Smooth muscle cell (in vitro differentiated cells): ENCODE measurements around the gene POGLUT2. TPM values are rescaled to one million over a fixed set of nuclear protein-coding genes. Genes with fewer than 3 reads are reported as not detected.

Experiments
- DNase-seq: peaks from one replicate; lab custom pipeline; 2025; ENCODE audit not compliant: unreplicated experiment; lab: John Stamatoyannopoulos, UW
- H2AFZ ChIP-seq: fragments of 200-600 bp; sonication (generic); 2 replicates; pipeline ENCODE4 v1.6.0; 2016; ENCODE audit warnings: antibody characterized with exemption, low read depth, mild to moderate bottlenecking
- H3F3A ChIP-seq: fragments of 200-600 bp; sonication (generic); 2 replicates; pipeline ENCODE4 v1.6.0; 2017; ENCODE audit warnings: antibody characterized with exemption, low read depth
- H3K27ac ChIP-seq: fragments of 200-600 bp; sonication (generic); 2 replicates; pipeline ENCODE4 v1.5.1; 2016; ENCODE audit warnings: low read depth, mild to moderate bottlenecking
- H3K27me3 ChIP-seq: fragments of 200-600 bp; sonication (generic); 2 replicates; pipeline ENCODE4 v1.6.1; 2016; ENCODE audit warnings: low read depth, mild to moderate bottlenecking
- H3K36me3 ChIP-seq: fragments of 200-600 bp; sonication (generic); 2 replicates; pipeline ENCODE4 v1.5.1; 2016; ENCODE audit warnings: low read depth
- H3K4me1 ChIP-seq: fragments of 200-600 bp; sonication (generic); 2 replicates; pipeline ENCODE4 v1.5.1; 2016; ENCODE audit warnings: low read depth
- H3K4me2 ChIP-seq: fragments of 200-600 bp; sonication (generic); 2 replicates; pipeline ENCODE4 v1.6.0; 2016; ENCODE audit warnings: mild to moderate bottlenecking
- H3K4me3 ChIP-seq: fragments of 200-600 bp; sonication (generic); 2 replicates; pipeline ENCODE4 v1.5.1; 2016; ENCODE audit warnings: mild to moderate bottlenecking
- H3K79me2 ChIP-seq: fragments of 200-600 bp; sonication (generic); 2 replicates; pipeline ENCODE4 v1.6.0; 2016; ENCODE audit warnings: low read depth, mild to moderate bottlenecking
- H3K9ac ChIP-seq: fragments of 200-600 bp; sonication (generic); 2 replicates; pipeline ENCODE4 v1.6.0; 2016; ENCODE audit warnings: low read depth
- H3K9me3 ChIP-seq: fragments of 200-600 bp; sonication (generic); replicated peaks from 2 replicates; pipeline ENCODE4 v1.5.1; 2016; ENCODE audit warnings: low read depth
- H4K20me1 ChIP-seq: fragments of 200-600 bp; sonication (generic); 2 replicates; pipeline ENCODE4 v1.6.0; 2016; ENCODE audit warnings: low read depth
- CTCF ChIP-seq: fragments of 200-600 bp; sonication (generic); IDR thresholded peaks from 2 replicates; pipeline ENCODE4 v1.5.1; 2017; ENCODE audit warnings: borderline replicate concordance, mild to moderate bottlenecking, antibody characterized with exemption; ENCODE audit not compliant: insufficient read depth, poor library complexity, severe bottlenecking
- WGBS: methylation state at CpG from one replicate; pipeline ENCODE4 v1.1.7; 2016; ENCODE audit warnings: low lambda C conversion rate; 5-methylcytosine and 5-hydroxymethylcytosine counted together
- polyA plus RNA-seq: library from polyadenylated mRNA; unstranded; fragments of >200 nt; fragmentation: Nextera tagmentation; extraction: Ambion mirVana; gene quantifications from 2 replicates; pipeline ENCODE4 v1.2.1, GENCODE V29; 2016
- total RNA-seq: library from RNA; depleted of rRNA; stranded (reverse); fragments of >200 nt; gene quantifications from 2 replicates; pipeline ENCODE4 v1.2.3, GENCODE V29; 2014

Gene POGLUT2
- total and polyA plus RNA-seq, 2 experiments from 2014 or later = 34.5 to 41.7 TPM

- Histone ChIP-seq H3K27ac (no peak overlapping the region), H3K4me3 (no peak overlapping the region), H3K9me3 (no peaks in the 10 kb centered on the region), H3K9ac (no peak overlapping the region), H3K27me3 (no peaks in the 10 kb centered on the region), H3K79me2 (peaks cover 11% of the 10 kb centered on the region), H3K36me3 (no peaks in the 10 kb centered on the region), H2AFZ (no peak overlapping the region), H4K20me1 (no peaks in the 10 kb centered on the region), H3K4me1 (peaks cover 10% of the 10 kb centered on the region), H3K4me2 (no peak overlapping the region), H3F3A (no peaks in the 10 kb centered on the region)
- TF ChIP-seq CTCF = no peak
- WGBS = 94% methylated on average over 16 of the region's 16 CpGs
- no peak for DNase-seq
Measured at GRCh38 chr13:102772042-102772425, 26.7 kb downstream of the POGLUT2 start.

- H3K4me1 ChIP-seq = peaks cover 10% of the 10 kb centered on the region
- H3K27me3 ChIP-seq = no peaks in the 10 kb centered on the region
- DNase-seq = no peak
- H2AFZ ChIP-seq = no peak overlapping the region
- no peak for TF ChIP-seq CTCF
- peaks cover 11% of the 10 kb centered on the region for H3K79me2 ChIP-seq
- H4K20me1 ChIP-seq = no peaks in the 10 kb centered on the region
- no peaks in the 10 kb centered on the region for H3F3A ChIP-seq
- no peaks in the 10 kb centered on the region for H3K36me3 ChIP-seq
- 94% methylated on average over 6 of the region's 6 CpGs for WGBS
- no peak overlapping the region for H3K9ac ChIP-seq
- H3K9me3 ChIP-seq = no peaks in the 10 kb centered on the region
- no peak overlapping the region for H3K4me2 ChIP-seq
- no peak overlapping the region for H3K4me3 ChIP-seq
- H3K27ac ChIP-seq = no peak overlapping the region
Measured at GRCh38 chr13:102771298-102772041, 27.3 kb downstream of the POGLUT2 start.

- peaks cover 11% of the 10 kb centered on the region for H3K79me2 ChIP-seq
- DNase-seq = no peak
- no peaks in the 10 kb centered on the region for H3K9me3 ChIP-seq
- H3K9ac ChIP-seq = no peak overlapping the region
- no peak overlapping the region for H3K27ac ChIP-seq
- no peaks in the 10 kb centered on the region for H4K20me1 ChIP-seq
- 90% methylated on average over 2 of the region's 2 CpGs for WGBS
- no peak overlapping the region for H2AFZ ChIP-seq
- no peaks in the 10 kb centered on the region for H3F3A ChIP-seq
- no peaks in the 10 kb centered on the region for H3K27me3 ChIP-seq
- no peak overlapping the region for H3K4me2 ChIP-seq
- no peaks in the 10 kb centered on the region for H3K36me3 ChIP-seq
- peaks cover 10% of the 10 kb centered on the region for H3K4me1 ChIP-seq
- H3K4me3 ChIP-seq = no peak overlapping the region
- TF ChIP-seq CTCF = no peak
Measured at GRCh38 chr13:102770435-102770834, 28.3 kb downstream of the POGLUT2 start.

GRCh38 chr13:102769679-102770078, 29.1 kb downstream of the POGLUT2 start:
- H3K27me3 ChIP-seq = no peaks in the 10 kb centered on the region
- no peak for TF ChIP-seq CTCF
- H3K27ac ChIP-seq = no peak overlapping the region
- H3K36me3 ChIP-seq = no peaks in the 10 kb centered on the region
- H3K4me2 ChIP-seq = no peak overlapping the region
- no peak overlapping the region for H3K9ac ChIP-seq
- H3K79me2 ChIP-seq = peaks cover 11% of the 10 kb centered on the region
- H3K4me1 ChIP-seq = peaks cover 10% of the 10 kb centered on the region
- H3F3A ChIP-seq = no peaks in the 10 kb centered on the region
- 70% methylated on average over 4 of the region's 4 CpGs for WGBS
- no peak overlapping the region for H2AFZ ChIP-seq
- H4K20me1 ChIP-seq = no peaks in the 10 kb centered on the region
- H3K4me3 ChIP-seq = no peak overlapping the region
- DNase-seq = no peak
- no peaks in the 10 kb centered on the region for H3K9me3 ChIP-seq
